Measurements from ENCODE around the gene ACVR1B. TPM values are rescaled to one million over a fixed set of nuclear protein-coding genes. Genes with fewer than 3 reads are reported as not detected.

Gene ACVR1B
- total and polyA plus RNA-seq, 11 donors, result 7.4 to 19.8 (median 11.6) TPM

DNA sequence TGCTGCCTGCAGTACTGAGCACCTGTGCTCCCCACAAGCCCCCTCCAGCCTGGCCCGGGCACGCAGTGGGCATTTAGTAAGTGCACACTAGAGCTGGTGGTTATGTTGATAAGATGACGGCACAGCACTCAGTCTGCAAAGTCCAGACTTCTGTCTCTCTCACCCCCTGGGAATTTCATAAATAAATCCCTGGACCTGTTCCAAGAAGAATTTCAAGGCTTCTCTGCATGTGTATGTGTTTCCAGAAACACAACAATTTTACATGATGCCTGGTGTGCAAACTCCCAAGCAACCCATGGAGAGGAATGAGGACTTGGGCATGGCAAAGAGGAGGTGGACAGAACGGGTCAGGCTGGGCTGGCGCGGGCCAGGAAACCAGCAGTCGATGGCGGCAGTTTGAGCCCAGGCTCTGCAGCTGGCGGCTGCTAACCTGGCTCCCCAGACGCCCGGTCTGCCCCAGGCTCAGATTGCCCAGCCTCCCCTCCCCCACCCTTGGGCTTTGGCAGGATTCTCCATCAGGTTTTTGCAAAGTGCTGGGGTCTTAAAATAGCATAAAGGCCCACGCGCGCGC lies 10.4 kb upstream of the ACVR1B start:
- Histone ChIP-seq H3K27ac (no peak overlapping the region), H3K27me3 (no peaks in the 10 kb centered on the region), H3K36me3 (no peaks in the 10 kb centered on the region), H3K9me3 (peaks cover 0 to 21% (median 8%) of the 10 kb centered on the region in 12 donors), H3K4me1 (peaks cover 0 to 15% (median 9%) of the 10 kb centered on the region in 12 donors), H3K4me3 (no peak overlapping the region)
- peak; percentile 29 to 71 (median 58) for ATAC-seq
- no peak for DNase-seq
- TF ChIP-seq, protein P1, sequence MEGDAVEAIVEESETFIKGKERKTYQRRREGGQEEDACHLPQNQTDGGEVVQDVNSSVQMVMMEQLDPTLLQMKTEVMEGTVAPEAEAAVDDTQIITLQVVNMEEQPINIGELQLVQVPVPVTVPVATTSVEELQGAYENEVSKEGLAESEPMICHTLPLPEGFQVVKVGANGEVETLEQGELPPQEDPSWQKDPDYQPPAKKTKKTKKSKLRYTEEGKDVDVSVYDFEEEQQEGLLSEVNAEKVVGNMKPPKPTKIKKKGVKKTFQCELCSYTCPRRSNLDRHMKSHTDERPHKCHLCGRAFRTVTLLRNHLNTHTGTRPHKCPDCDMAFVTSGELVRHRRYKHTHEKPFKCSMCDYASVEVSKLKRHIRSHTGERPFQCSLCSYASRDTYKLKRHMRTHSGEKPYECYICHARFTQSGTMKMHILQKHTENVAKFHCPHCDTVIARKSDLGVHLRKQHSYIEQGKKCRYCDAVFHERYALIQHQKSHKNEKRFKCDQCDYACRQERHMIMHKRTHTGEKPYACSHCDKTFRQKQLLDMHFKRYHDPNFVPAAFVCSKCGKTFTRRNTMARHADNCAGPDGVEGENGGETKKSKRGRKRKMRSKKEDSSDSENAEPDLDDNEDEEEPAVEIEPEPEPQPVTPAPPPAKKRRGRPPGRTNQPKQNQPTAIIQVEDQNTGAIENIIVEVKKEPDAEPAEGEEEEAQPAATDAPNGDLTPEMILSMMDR (IDR thresholded peaks at IDR 0.05), result no peak
- no peak for TF ChIP-seq POLR2A (IDR thresholded peaks at IDR 0.05)
- WGBS, 4 donors, result 14 to 29% (median 22%) methylated on average over 14 to 15 of the region's 15 CpGs
- intact Hi-C loops (cut with DNase I), result no loop called here

DNA sequence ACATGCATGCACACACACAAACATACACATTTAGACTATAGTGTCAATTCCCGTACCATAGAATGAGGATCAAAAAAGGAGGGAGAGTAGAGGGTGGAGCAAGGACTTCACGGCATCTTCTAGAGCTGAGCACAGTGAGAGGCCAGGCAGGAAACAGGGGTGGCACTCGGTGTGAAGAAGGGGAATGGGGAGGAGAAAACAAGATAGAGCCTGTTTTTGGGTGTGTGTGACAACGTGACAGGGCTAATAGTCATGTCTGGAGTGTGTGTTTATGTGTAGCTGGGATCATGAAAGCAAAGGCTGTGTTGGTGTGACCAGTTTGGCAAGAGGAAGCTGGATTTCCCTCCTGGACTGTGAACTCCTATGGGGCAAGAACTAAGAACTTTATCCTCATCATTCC lies 9.9 kb upstream of the ACVR1B start:
- intact Hi-C loops (cut with DNase I), result no loop called here
- DNase-seq (no peak), ATAC-seq (peak in 3 of 4 donors; percentile 16 to 20 (median 18))
- Histone ChIP-seq H3K36me3 (no peaks in the 10 kb centered on the region), H3K4me3 (no peak overlapping the region), H3K4me1 (peaks cover 0 to 15% (median 9%) of the 10 kb centered on the region in 12 donors), H3K27me3 (no peaks in the 10 kb centered on the region), H3K27ac (no peak overlapping the region), H3K9me3 (peaks cover 0 to 21% (median 8%) of the 10 kb centered on the region in 12 donors)
- 24 to 43% (median 29%) methylated on average over 4 of the region's 4 CpGs for WGBS, 4 donors
- TF ChIP-seq, protein P1 (IDR thresholded peaks at IDR 0.05), result no peak
- TF ChIP-seq POLR2A (IDR thresholded peaks at IDR 0.05), result no peak

DNA sequence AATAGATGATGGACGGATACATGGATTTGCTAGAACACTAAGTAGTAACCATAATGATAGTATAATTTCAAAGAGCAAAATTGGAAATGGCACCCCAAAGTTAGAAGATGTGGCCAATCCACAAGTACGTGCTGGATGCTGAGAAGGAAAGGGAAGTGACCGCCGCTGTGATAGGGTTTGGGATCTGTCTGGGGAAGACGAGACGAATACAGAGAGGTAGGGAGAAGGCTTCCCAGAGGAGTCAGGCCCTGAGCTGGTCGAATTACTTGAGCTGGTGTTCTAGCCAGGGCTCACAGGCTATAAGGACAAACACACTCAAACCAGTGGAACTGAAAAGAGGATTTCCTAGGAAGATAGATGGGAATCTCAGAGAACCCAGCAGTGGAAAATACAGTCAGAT lies 9.4 kb upstream of the ACVR1B start:
- H3K36me3 ChIP-seq, result no peaks in the 10 kb centered on the region
- DNase-seq (no peak), ATAC-seq (no peak)
- H3K9me3 ChIP-seq, result peaks cover 0 to 21% (median 8%) of the 10 kb centered on the region in 12 donors
- peaks cover 0 to 15% (median 9%) of the 10 kb centered on the region in 12 donors for H3K4me1 ChIP-seq
- intact Hi-C loops (cut with DNase I), result no loop called here
- H3K27ac ChIP-seq, result no peak overlapping the region
- 86 to 90% (median 89%) methylated on average over 7 of the region's 7 CpGs for WGBS, 4 donors
- no peak overlapping the region for H3K4me3 ChIP-seq
- H3K27me3 ChIP-seq, result no peaks in the 10 kb centered on the region
- TF ChIP-seq POLR2A (IDR thresholded peaks at IDR 0.05), result no peak
- TF ChIP-seq, protein P1 (IDR thresholded peaks at IDR 0.05), result no peak

DNA sequence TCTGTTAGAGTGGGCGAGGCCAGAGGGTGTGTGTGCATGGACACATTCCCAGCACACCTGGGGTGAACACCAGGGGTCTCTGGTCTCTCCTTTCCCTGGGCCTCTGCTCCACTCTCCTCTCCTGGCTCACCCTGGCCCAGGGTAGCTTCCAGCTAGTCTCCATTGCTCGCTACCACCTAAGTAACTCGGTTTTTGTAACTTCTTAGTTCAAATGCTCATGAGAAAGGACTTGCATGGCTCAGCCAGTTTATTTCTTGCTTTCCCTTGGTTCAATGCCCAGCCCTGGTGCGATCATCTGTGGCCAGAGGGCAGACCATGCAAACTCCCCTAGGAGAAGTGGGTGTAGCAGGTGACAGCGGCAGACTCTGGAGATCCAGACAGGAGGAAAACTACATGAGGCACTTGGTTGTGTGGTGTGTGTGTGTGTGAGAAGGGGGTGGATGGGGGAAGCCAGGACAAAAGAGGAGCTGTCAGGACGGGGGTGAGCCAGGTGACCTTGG lies 8.9 kb upstream of the ACVR1B start:
- no peak for DNase-seq
- Histone ChIP-seq H3K27me3 (no peaks in the 10 kb centered on the region), H3K9me3 (peaks cover 0 to 21% (median 8%) of the 10 kb centered on the region in 12 donors), H3K4me3 (no peak overlapping the region), H3K4me1 (peaks cover 0 to 15% (median 9%) of the 10 kb centered on the region in 12 donors), H3K27ac (no peak overlapping the region), H3K36me3 (no peaks in the 10 kb centered on the region)
- intact Hi-C loops (cut with DNase I), result no loop called here
- no peak for TF ChIP-seq POLR2A (IDR thresholded peaks at IDR 0.05)
- TF ChIP-seq, protein P1 (IDR thresholded peaks at IDR 0.05), result no peak
- ATAC-seq, result no peak
- 94 to 98% (median 95%) methylated on average over 6 of the region's 6 CpGs for WGBS, 4 donors

Measured in heart left ventricle (tissue), 16 donors.